Astrocyte (in vitro differentiated cells and primary cell): ENCODE measurements around the gene GPR142.

Source experiments
- EZH2 ChIP-seq: IDR thresholded peaks from 2 replicates; pipeline ENCODE4 v1.6.1; 2012; ENCODE audit warnings: mild to moderate bottlenecking, low read length, inconsistent platforms; ENCODE audit not compliant: insufficient read depth
- TF ChIP-seq, protein P1 (sequence below): IDR thresholded peaks from 2 replicates; pipeline ENCODE4 v1.5.1; 2011; ENCODE audit warnings: low read depth, mild to moderate bottlenecking, inconsistent platforms, low read length, moderate library complexity; ENCODE audit not compliant: insufficient read depth

DNA sequence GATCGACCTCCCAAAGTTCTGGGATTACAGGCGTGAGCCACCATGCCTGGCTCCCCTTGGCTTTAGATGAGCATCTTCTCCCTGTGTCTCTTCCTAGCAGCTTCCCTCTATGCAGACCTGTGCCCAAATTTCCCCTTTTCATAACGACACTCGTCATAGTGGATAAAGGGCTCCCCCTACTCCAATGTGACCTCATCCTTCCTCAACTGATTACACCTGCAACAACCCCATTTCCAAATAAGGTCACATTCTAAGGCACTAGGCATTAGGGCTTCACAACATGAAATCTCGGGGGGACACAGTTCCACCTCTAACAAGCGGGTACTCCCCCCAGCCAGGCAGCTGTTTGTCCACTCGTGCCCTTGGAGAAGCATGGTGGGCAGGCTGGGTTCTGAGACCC, 31.0 kb upstream of the GPR142 start:
- TF ChIP-seq, protein P1, sequence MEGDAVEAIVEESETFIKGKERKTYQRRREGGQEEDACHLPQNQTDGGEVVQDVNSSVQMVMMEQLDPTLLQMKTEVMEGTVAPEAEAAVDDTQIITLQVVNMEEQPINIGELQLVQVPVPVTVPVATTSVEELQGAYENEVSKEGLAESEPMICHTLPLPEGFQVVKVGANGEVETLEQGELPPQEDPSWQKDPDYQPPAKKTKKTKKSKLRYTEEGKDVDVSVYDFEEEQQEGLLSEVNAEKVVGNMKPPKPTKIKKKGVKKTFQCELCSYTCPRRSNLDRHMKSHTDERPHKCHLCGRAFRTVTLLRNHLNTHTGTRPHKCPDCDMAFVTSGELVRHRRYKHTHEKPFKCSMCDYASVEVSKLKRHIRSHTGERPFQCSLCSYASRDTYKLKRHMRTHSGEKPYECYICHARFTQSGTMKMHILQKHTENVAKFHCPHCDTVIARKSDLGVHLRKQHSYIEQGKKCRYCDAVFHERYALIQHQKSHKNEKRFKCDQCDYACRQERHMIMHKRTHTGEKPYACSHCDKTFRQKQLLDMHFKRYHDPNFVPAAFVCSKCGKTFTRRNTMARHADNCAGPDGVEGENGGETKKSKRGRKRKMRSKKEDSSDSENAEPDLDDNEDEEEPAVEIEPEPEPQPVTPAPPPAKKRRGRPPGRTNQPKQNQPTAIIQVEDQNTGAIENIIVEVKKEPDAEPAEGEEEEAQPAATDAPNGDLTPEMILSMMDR = no peak
- TF ChIP-seq EZH2 = no peak
